Activated T-cell treated with anti-CD3 and anti-CD28 coated beads for 24 hours (primary cell): Measurements from ENCODE around the gene FBXO10.
A peak's percentile ranks its signal among the peaks of the same experiment; 100 is the strongest.
"Not testable (repeated sequence)": the region's sequence is repeated elsewhere in the genome, so short reads cannot be mapped to it uniquely, and the experiment has no call there.

ENCODE experiments used
- DNase-seq: peaks from one replicate; pipeline ENCODE4 v3.0.0-alpha.2; 2020; ENCODE audit warnings: low read depth

FBXO10 gene

GRCh38 chr9:37477443-37477842 lies 98.7 kb downstream of the FBXO10 start:
- not testable (repeated sequence) for DNase-seq

GRCh38 chr9:37476930-37477329 lies 99.2 kb downstream of the FBXO10 start:
- no peak for DNase-seq

- DNase-seq = no peak
Observed at GRCh38 chr9:37474438-37474837, 101.7 kb downstream of the FBXO10 start.

- DNase-seq = not testable (repeated sequence)
Observed at GRCh38 chr9:37473982-37474381, 102.2 kb downstream of the FBXO10 start.

- DNase-seq = no peak
Observed at GRCh38 chr9:37471942-37472684, 104.1 kb downstream of the FBXO10 start.

GRCh38 chr9:37468620-37469019 lies 107.6 kb downstream of the FBXO10 start:
- DNase-seq = no peak

GRCh38 chr9:37467530-37467929 lies 108.7 kb downstream of the FBXO10 start:
- not testable (repeated sequence) for DNase-seq

GRCh38 chr9:37466037-37466709 lies 110.0 kb downstream of the FBXO10 start:
- peak; percentile 16 for DNase-seq

- peak; percentile 98 for DNase-seq
Observed at GRCh38 chr9:37465249-37466036, 110.7 kb downstream of the FBXO10 start, which contains the start of gene ZBTB5. ZBTB5 (minus strand) TSS chr9:37465450; CDS start chr9:37442551, 22,899 bp downstream.

- DNase-seq = no peak
Observed at GRCh38 chr9:37464426-37465248, 111.5 kb downstream of the FBXO10 start.

GRCh38 chr9:37464006-37464405 lies 112.2 kb downstream of the FBXO10 start:
- DNase-seq = no peak
